ENCODE measurements around the gene SEC14L5. TPM values are rescaled to one million over a fixed set of nuclear protein-coding genes. Genes with fewer than 3 reads are reported as not detected.

Gene SEC14L5
- total and polyA plus RNA-seq, 2 donors (not counting 3 experiments of a cell fraction or from before 2014, with no cell fraction given), result not detected

DNA sequence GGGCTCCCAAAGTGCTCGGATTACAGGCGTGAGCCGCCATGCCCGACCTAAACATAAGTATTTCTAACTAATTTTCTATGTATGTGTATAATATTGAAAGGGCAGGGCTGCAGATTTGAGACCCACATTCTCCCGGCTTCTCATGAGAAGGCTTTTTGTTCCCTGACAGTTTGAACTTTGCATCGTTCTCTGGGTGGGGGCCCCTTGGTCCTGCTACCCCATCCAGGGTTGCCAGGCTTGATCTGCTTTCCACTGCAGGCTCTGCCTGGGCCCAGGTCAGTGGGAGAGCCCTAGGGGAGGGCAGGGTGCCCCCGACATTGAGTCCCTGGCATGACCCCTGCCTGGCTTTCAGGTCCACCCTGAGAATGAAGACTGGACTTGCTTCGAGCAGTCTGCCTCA is 32.3 kb downstream of the SEC14L5 start:
- no peak overlapping the region for H2AFZ ChIP-seq (ENCODE audit: low read depth, low read length)
- no peaks in the 10 kb centered on the region for H3K36me3 ChIP-seq (ENCODE audit: control insufficient read depth in 2 of 2, extremely low read depth in 1 of 2, insufficient read depth in 2 of 2, low read length in 2 of 2)
- no peak overlapping the region for H3K27ac ChIP-seq (ENCODE audit: insufficient read depth, low read depth, low read length)
- H3K79me2 ChIP-seq (ENCODE audit: control insufficient read depth, insufficient read depth, low read length), result no peaks in the 10 kb centered on the region
- no peak overlapping the region for H3K9ac ChIP-seq (replicated peaks; ENCODE audit: extremely low read depth, insufficient read depth, low read length)
- H3K4me1 ChIP-seq (ENCODE audit: control insufficient read depth, extremely low read depth, insufficient read depth, low read length), result no peaks in the 10 kb centered on the region
- H3K27me3 ChIP-seq (ENCODE audit: control insufficient read depth in 2 of 2, insufficient read depth in 2 of 2, low read length in 2 of 2), result peaks cover 11 to 16% of the 10 kb centered on the region in 2 experiments
- H4K20me1 ChIP-seq (replicated peaks; ENCODE audit: control insufficient read depth, extremely low read depth, insufficient read depth, low read length), result no peaks in the 10 kb centered on the region
- FAIRE-seq (no peak), DNase-seq (ENCODE audit: low read depth, low spot score) (no peak)
- H3K9me3 ChIP-seq (replicated peaks; ENCODE audit: control insufficient read depth, insufficient read depth, low read length), result no peaks in the 10 kb centered on the region
- no peak for TF ChIP-seq POLR2AphosphoS5 (IDR thresholded peaks at IDR 0.05; ENCODE audit: insufficient read depth, low read depth, low read length)
- no peak for TF ChIP-seq MYC (IDR thresholded peaks at IDR 0.05; ENCODE audit: low read depth, low read length)
- no peak for TF ChIP-seq JUN (IDR thresholded peaks at IDR 0.05; ENCODE audit: borderline replicate concordance, insufficient read depth, insufficient read length, low read depth)
- TF ChIP-seq GATA2 (IDR thresholded peaks at IDR 0.05; ENCODE audit: insufficient read depth, insufficient read length, low read depth, low read length), result no peak
- TF ChIP-seq, protein P1, sequence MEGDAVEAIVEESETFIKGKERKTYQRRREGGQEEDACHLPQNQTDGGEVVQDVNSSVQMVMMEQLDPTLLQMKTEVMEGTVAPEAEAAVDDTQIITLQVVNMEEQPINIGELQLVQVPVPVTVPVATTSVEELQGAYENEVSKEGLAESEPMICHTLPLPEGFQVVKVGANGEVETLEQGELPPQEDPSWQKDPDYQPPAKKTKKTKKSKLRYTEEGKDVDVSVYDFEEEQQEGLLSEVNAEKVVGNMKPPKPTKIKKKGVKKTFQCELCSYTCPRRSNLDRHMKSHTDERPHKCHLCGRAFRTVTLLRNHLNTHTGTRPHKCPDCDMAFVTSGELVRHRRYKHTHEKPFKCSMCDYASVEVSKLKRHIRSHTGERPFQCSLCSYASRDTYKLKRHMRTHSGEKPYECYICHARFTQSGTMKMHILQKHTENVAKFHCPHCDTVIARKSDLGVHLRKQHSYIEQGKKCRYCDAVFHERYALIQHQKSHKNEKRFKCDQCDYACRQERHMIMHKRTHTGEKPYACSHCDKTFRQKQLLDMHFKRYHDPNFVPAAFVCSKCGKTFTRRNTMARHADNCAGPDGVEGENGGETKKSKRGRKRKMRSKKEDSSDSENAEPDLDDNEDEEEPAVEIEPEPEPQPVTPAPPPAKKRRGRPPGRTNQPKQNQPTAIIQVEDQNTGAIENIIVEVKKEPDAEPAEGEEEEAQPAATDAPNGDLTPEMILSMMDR (IDR thresholded peaks at IDR 0.05; ENCODE audit: extremely low read depth in 1 of 2, insufficient read depth in 1 of 2, low read depth in 1 of 2, low read length in 2 of 2), result no peak
- dilution Hi-C loops (cut with MboI; ENCODE audit: extremely low pct_ligation_motif_present, low sequenced_read_pairs), result no loop called here
- H3K4me2 ChIP-seq (ENCODE audit: insufficient read depth, low read length), result no peak overlapping the region
- no TSS peak for BruUV-seq (replicated peaks)
- H3K4me3 ChIP-seq (replicated peaks in 1 of 3; ENCODE audit: insufficient read depth in 1 of 3, low read depth in 1 of 3, low read length in 3 of 3), result no peak overlapping the region
- intact Hi-C loops (cut with micrococcal nuclease), result no loop called here
- no peaks in the 10 kb centered on the region for H3K9me1 ChIP-seq (replicated peaks; ENCODE audit: control insufficient read depth, extremely low read depth, insufficient read depth, low read length)
- ChIA-PET POLR2A (no interaction called here), CTCF (no interaction called here)

DNA sequence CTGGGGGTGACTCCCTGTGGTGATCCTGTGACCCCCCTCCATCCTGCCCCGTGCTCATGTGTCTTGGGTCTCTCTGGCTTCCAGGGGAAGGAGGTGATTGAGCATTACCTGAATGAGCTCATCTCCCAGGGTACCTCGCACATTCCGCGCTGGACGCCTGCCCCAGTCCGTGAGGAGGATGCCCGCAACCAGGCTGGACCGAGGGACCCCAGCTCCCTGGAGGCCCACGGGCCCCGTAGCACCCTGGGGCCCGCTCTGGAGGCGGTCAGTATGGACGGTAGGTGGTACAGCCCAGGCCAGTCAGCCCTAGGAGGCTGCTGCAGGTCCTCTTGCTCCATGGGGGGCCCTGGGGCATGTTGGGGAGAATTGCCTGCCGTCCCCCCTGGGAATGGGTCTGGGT is 33.6 kb downstream of the SEC14L5 start:
- H3K79me2 ChIP-seq (ENCODE audit: control insufficient read depth, insufficient read depth, low read length), result no peaks in the 10 kb centered on the region
- H3K27me3 ChIP-seq (ENCODE audit: control insufficient read depth in 2 of 2, insufficient read depth in 2 of 2, low read length in 2 of 2), result peaks cover 11% of the 10 kb centered on the region in 2 experiments
- POLR2A ChIA-PET, result no interaction called here
- FAIRE-seq (no peak), DNase-seq (ENCODE audit: low read depth, low spot score) (no peak)
- no peak overlapping the region for H3K9ac ChIP-seq (replicated peaks; ENCODE audit: extremely low read depth, insufficient read depth, low read length)
- no peaks in the 10 kb centered on the region for H3K4me1 ChIP-seq (ENCODE audit: control insufficient read depth, extremely low read depth, insufficient read depth, low read length)
- no peak overlapping the region for H3K4me2 ChIP-seq (ENCODE audit: insufficient read depth, low read length)
- no peaks in the 10 kb centered on the region for H3K36me3 ChIP-seq (ENCODE audit: control insufficient read depth in 2 of 2, extremely low read depth in 1 of 2, insufficient read depth in 2 of 2, low read length in 2 of 2)
- no peak overlapping the region for H2AFZ ChIP-seq (ENCODE audit: low read depth, low read length)
- H3K9me3 ChIP-seq (replicated peaks; ENCODE audit: control insufficient read depth, insufficient read depth, low read length), result no peaks in the 10 kb centered on the region
- BruUV-seq (replicated peaks), result no TSS peak
- dilution Hi-C loops (cut with MboI; ENCODE audit: extremely low pct_ligation_motif_present, low sequenced_read_pairs), result no loop called here
- CTCF ChIA-PET, result interaction anchor here (0.7 kb wide), 1 partner anchor 23 kb away, joined by 3 read pairs; no protein-coding TSS in a partner anchor
- intact Hi-C loops (cut with micrococcal nuclease), result no loop called here
- TF ChIP-seq, protein P2, sequence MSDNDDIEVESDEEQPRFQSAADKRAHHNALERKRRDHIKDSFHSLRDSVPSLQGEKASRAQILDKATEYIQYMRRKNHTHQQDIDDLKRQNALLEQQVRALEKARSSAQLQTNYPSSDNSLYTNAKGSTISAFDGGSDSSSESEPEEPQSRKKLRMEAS (IDR thresholded peaks at IDR 0.05; ENCODE audit: insufficient read depth, insufficient read length), result no peak
- TF ChIP-seq EZH2 (IDR thresholded peaks at IDR 0.05; ENCODE audit: borderline replicate concordance, low read depth, low read length, severe bottlenecking) (no peak), POLR2A (IDR thresholded peaks at IDR 0.05; ENCODE audit: low read depth, low read length) (no peak), POLR2AphosphoS5 (IDR thresholded peaks at IDR 0.05; ENCODE audit: insufficient read depth, low read depth, low read length) (no peak), JUN (IDR thresholded peaks at IDR 0.05; ENCODE audit: borderline replicate concordance, insufficient read depth, insufficient read length, low read depth) (no peak)
- TF ChIP-seq, protein P1 (IDR thresholded peaks at IDR 0.05; ENCODE audit: extremely low read depth in 1 of 2, insufficient read depth in 1 of 2, low read depth in 1 of 2, low read length in 2 of 2), result no peak
- H3K4me3 ChIP-seq (replicated peaks in 1 of 3; ENCODE audit: insufficient read depth in 1 of 3, low read depth in 1 of 3, low read length in 3 of 3), result no peak overlapping the region
- H3K27ac ChIP-seq (ENCODE audit: insufficient read depth, low read depth, low read length), result no peak overlapping the region
- no peaks in the 10 kb centered on the region for H3K9me1 ChIP-seq (replicated peaks; ENCODE audit: control insufficient read depth, extremely low read depth, insufficient read depth, low read length)
- no peaks in the 10 kb centered on the region for H4K20me1 ChIP-seq (replicated peaks; ENCODE audit: control insufficient read depth, extremely low read depth, insufficient read depth, low read length)

Measured in endothelial cell of umbilical vein (primary cell).